HG03064 (cell line): ENCODE data around the gene CNTN1.

Experiments
- ATAC-seq: cut with Tn5 transposase; IDR thresholded peaks from one replicate; pipeline ENCODE4 v1.9.1; 2021; ENCODE audit warnings: low read depth; ENCODE audit not compliant: unreplicated experiment

Gene CNTN1

DNA sequence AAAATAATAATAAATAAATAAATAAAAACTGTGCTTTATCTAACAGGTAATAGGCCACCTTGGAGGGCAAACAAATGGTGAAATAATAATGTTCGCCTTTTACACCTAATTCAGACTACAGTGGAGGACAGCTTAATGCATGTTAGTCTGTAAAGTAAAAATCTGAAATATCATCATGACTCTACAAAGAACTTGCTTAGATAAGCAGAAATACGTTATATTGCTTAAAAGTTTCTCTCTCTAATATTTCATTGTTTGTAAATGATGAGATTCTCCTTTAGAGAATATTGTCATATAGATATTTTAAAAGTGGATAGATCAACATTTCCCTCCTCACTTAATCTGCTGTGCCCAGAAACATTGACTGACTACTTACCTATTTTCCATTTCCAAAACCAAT, 397.2 kb downstream of the CNTN1 start:
- ATAC-seq: no peak

DNA sequence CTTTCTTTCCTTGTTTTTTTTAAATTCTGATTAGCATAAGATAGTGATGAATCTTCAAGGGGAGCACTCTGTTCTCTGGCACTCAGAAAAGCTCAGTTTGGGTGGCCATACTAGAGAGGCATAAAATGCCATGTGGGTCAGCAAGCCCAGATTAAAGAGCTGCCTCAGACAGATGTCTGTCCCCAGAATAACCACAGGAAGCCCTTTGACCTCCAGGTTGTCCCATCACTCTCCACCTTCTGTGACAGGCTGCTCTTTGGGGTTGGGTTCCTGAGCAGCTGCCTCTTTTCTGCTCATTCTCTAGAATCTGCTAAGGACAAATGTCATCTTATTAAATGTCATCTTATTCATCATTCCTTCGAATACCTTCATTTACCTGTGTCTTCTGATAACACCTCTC, 399.9 kb downstream of the CNTN1 start:
- ATAC-seq: no peak

DNA sequence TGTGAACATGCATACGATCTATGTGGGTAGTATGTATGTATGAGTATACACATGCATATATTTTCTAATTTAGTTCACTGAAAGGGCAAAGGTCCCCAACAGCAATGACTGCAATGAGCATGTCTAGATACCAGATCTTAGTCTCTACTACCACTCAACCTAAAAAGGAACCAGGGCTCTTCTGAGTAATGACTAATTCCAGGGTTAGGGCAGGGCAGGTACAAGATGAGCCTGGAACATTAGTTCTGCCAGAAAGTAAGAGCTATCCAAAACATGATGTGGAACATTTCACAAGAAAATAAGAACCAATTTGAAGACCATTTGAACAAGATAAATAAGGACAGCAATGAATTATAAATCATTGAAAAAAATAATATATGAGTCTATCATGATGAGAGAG, 404.6 kb downstream of the CNTN1 start:
- ATAC-seq: no peak

DNA sequence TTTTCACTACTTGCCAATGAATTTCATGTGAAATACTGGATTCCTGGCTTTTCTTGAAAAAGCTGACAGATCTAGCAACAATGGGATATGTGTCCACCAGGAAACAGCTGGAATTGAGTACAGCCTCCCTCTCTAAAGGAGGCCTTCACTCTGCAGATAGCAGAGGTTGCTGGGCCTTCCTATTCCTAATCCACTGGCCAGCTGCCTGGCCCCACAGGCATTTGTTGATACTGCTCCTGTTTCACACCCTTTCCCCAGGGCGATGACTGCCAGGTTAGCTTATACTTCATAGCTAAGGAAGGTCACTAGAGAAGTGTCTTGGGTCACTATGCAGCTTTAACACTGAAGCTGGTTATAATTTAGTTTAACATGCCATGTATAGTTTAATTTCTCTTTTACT, 408.3 kb downstream of the CNTN1 start:
- ATAC-seq: no peak

DNA sequence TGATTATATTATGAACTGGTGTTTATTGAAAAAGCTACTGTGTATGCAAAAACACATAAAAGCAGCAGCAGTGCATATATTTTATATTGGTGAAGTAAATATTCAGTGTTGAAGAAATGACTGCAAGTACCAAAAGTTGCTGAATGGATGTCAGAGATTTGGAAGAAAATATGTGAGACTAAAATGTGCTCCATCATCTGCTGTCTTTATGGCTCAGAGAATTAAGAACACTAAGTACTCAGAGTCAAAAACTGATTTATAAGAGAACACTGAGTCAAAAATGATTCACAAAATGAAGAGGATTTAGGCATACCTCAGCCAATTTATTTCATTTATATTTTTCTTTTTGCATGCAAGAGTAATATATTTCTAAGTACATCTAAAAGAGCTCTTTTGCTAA, 409.6 kb downstream of the CNTN1 start:
- ATAC-seq: no peak

DNA sequence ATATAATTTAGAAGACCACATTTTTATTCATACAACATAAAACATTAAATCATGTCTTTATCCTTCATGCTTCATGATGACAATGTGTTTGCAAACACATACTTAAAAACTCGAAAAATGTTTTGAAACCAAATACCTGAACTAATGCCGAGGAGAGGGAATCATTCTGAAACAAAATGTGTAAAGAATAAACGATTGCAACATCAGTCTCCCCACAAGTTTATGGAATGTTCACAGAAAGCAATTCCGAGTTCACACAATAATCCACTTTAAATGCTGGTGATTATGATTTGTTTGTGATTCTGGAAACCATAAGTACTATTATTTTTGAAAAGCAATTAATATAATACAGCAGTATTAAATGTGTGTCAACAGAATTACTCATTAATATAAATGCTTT, 411.4 kb downstream of the CNTN1 start:
- ATAC-seq: no peak

DNA sequence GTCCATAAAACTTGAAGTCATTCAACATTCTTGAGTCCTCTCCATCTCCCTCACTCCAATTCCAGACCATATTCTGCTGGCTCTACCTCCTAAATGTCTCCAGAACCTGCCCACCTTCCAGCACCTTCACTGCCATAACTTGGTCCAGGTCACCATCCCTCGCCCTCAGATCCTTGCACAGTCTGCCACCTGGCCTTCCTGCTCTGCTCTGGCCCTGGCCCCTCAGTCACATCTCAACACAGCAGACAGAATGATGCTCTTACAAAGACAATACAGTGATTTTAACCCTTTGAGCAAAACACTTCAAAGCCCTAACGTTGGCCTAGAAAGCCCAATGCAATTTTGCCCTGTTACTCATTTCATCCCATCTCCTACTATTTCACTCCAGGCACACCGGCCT, 414.1 kb downstream of the CNTN1 start:
- no peak for ATAC-seq

DNA sequence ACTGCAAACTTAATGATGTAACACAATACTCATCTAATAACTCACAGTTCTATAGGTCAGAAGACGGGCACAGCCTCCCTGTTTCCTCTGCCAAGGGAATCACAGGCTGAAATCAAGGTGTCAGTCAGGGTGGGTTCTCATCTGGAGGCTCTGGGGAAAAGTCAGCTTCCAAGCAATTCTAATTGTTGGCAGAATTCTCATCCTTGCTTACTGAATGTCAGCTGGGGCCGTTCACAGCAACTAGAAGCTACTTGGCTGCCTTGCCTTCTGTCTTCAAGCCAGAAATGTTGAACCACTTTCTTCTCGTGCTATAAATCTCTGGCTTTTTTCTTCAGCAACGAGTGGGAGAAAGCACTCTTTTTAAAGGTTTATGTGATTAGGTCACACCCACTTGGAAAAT, 415.8 kb downstream of the CNTN1 start:
- ATAC-seq: no peak

DNA sequence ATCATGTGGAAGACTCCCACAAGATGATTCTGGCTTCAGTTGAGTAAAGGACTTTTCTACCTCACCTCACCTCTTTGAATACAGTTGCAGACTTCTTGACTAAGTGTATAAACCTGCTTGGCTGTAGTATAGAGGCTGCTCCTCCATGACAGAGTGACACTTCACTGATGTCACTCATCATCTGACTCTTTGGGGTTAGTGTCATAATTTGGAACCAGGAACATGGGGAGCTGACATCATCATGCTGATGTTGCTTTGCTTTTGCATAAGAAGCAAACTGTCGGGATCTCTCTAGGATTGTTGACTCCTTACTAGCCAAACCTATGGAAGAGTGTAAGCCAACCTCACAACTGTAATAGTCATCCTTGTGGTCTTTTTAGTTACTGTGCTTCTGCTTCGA, 420.7 kb downstream of the CNTN1 start:
- no peak for ATAC-seq

DNA sequence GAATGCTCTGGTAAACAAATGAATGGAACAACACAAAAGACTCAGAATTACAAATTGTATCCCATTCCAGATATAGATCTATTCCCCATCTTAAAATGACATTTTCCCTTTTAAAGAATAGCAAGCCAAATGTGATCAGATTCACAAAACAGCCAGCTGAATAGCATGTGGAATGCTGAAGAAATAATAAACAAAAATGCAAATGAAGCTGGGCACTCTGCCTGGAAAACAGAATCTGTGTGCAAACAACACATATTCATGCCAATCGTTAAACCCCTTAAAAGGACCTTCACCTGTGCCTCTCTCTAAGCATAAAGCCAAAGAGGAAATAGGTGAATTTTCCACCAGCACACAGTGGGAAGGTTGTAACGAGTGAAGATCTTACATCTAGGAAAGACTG, 428.0 kb downstream of the CNTN1 start:
- ATAC-seq: no peak

DNA sequence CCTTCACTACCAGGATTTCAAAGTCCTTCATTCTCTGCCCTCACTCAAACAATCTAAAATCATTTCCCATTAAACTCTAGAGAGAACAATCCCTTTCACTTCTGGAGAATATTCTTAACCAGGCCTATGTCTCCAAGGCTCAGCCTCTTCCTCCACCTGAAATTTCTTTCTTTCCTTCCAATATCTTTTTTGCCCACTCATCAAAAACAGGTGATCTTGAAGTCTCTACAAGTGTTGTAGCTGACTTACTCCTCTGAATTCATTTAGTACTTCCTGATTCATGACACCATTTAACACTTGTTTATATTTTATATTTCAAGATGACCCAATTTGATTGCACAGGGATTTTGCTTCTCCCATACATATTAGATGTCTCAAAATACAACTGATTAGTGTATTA, 429.1 kb downstream of the CNTN1 start:
- no peak for ATAC-seq
